Posterior cingulate gyrus (tissue), 11 donors: Measurements from ENCODE around the gene RAPSN.
A peak's percentile ranks its signal among the peaks of the same experiment; 100 is the strongest.

Experiments used
- DNase-seq, 10 donors: peaks; one replicate each; pipeline versions ENCODE4 v3.0.0 to v3.0.0-alpha.2; 2020 to 2021; ENCODE audit warnings: mixed read lengths in 3 of 10
- intact Hi-C: fragments of 100-400 bp; cut with DNase I; formaldehyde crosslinking; loops from one replicate; pipeline ENCODE4 v1.15.1; 2023

The RAPSN gene

DNA sequence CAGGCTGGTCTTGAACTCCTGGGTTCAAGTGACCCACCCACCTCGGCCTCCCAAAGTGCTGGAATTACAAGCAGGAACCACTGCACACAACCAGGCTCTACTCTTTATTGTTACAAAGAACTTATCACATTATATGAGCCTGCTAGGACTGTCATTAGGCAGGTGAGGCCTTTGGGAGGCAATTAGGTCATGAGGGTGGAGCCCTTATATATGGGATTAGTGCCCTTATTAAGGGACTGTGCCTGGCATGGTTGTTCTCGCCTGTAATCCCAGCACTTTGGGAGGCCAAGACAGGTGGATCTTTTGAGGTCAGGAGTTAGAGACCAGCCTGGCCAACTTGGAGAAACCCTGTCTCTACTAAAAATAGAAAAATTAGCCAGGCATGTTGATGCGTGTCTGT lies 12.2 kb downstream of the RAPSN start:
- intact Hi-C loops = no loop called here

DNA sequence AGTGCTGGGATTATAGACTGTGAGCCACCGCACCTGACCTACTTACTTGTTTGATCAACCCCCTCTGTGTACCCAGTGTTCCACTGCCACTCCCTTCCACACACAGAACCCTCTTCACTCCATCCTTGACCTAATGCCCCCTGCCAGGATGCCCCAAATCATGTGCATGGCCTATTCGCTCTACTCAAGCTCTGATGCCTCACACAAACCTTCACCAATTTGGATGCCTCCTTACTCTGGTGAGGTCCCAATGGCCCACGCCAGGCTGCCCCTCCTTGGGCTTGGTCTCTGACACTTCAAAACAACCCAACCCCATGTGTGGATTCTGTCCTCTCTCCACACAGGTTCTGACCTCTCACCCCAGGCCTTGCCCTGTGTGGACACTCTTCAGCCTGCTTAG lies 13.2 kb downstream of the RAPSN start:
- DNase-seq = no peak
- intact Hi-C loops = no loop called here

More for the DNA sequence above, 12.2 kb downstream of the RAPSN start:
- DNase-seq = no peak

DNA sequence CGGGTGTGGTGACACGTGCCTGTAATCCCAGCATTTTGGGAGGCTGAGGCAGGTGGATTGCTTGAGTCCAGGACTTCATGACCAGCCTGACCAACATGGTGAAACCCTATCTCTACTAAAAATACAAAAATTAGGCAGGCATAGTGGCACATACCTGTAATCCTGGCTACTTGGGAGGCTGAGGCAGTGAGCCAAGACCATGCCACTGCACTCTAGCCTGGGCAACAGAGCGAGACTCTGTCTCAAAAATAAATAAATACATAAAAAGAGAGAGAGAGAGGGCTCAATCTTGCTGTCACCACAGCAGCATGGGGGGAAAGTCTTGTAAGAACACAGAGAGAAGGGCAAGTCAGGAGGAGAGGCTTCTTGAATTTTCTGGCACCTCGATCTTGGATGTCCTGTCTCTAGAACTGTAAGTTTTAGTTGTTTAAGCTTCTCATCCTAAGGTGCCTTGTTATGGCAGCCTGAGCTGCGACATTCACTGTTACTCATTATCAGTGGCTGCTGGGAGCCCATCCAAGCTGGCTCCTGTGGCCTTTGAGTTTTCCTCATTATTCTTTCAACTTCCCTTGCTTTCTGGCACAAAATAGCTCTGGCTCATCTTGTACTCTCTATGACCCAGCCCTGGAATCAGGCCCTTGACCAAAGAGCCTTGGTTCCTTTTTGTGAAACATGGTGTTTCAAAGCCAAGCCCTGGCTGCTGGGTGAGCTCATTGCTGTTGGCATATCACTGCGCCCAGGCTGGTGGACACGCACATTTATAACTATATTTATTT lies 14.7 kb downstream of the RAPSN start:
- intact Hi-C loops = no loop called here
- DNase-seq = no peak

DNA sequence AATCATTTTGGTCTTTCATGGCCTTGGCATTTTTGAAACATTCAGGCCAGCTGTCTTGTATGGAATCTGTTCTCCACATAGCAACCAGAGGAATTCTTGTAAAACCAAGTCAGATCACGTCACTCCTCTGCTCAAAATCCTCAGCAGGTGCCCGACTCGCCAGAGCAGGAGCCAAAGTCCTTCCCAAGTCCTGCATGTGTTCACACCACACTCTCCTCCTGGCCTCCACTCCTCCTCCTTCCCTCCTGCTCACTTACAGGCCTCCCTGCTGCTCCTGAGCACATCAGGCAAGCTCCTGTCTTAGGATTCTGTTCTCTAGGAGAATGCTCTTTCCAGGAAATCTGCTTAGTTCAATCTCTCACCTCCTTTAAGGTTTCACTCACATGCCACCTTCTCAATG lies 15.8 kb downstream of the RAPSN start:
- DNase-seq = no peak
- intact Hi-C loops = no loop called here

DNA sequence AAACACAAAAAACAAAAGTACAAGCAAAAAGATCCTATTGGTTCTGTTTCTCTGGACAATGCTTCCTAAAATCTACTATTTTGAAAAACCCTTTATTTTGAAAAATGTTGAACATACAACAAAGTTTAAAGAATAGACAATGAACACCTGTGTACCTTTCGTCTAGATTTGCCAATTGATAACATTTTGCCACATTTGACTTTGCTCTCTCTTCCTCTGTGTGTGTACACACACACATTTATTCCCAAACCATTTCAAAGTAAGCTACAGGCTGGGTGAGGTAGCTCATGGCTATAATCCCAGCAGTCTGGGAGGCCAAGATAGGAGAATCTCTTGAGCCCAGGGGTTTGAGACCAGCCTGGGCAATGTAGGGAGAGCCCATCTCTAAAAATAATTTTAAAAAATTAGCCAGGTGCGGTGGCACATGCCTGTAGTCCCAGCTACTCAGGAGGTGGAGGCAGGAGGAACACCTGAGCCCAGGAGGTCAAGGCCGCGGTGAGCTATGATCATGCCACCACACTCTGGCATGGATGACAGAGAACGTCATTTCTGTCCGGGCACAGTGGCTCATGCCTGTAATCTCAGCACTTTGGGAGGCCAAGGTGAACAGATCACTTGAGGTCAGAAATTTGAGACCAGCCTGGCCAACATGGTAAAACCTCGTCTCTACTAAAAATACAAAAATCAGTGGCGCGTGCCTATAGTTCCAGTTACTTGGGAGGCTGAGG lies 17.4 kb downstream of the RAPSN start:
- no peak for DNase-seq
- intact Hi-C loops = no loop called here

DNA sequence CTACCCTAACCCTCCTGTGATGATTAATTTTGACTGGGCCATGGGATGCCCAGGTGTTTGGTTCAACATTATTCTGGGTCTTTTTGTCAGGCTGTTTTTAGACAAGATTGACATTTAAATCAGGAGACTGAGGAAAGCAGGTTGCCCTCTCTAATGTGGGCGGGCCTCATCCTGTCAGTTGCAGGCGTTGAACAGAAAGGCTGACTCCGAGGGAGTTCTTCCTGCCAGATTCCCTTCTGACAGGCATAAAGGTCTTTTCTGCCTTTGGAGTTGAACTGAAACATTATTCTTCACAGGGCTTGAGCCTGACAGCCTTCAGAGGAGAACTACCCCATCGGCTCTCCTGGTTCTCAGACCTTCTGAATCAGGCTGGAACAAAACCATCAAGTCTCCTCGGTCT lies 18.4 kb downstream of the RAPSN start:
- intact Hi-C loops = no loop called here
- DNase-seq = no peak

DNA sequence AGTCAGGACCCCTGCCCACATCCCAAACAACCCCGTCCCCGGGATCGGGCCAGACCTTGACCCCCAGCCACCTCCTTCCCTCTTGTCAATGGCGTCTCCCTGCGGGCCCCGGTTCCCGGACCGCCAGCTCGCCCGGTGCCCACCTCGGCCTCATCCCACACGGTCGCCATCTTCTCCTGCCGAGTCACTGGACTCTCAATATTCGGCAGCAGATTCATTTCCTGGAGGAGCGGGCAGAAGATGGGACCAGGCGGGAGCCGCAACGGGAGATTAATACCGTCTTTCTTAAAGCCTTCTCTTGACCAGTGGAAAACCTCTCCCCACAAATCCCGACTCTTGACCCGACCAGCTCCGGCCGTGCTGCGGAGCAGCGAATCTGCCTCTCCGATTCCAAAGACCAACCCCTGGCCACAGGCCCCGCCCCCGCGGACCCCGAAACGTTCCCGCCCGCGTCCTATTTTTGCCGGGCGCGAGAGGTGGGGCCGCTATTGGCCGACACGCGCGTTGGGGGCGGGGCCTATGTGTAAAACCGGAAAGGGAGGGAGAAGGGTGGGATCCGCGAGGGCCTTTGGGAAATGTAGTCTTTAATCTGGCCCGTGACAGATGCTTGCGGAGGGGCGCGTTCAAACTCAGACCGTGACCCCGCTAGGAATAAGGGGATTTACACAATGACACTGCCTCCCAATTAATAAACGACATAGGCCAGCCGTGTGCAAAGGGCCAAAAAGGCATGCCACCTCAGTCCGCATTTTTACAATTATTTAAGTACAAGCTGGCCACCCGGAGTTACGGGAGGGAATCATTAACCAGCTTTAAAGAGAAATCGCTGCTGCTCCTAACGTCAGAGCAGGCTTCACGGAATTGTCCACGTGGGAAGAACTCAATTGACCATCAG lies 22.6 kb downstream of the RAPSN start, which contains the start of gene PSMC3:
PSMC3 (minus strand) TSS at position 378 of the 895 bp plus-strand sequence; CDS start at position 218, 160 bp downstream.
- peak; percentile 95 to 100 (median 98) for DNase-seq
- intact Hi-C loops = loop anchor here (10.0 kb wide), 1 partner anchor 148 kb away; the partner anchor contains the start of genes KBTBD4 and NDUFS3

DNA sequence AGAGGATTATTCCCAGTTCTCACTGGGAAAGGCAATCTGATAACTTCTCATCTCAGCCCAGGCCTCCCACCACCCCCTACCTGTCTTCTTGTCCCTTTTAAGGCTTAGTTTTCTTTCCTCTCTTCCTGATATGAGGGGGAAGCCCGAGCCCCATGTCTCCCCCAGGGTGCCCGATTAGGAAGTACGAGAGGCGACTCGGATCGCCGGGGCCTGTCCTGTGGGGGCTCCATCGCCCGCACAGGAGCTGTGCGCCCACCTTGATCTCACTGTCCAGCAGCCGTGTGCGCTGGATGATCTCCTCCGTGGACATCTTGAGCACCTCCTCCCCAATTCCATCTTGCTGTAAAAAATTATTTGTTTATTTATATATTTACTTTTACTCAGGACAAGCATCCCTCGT lies 23.3 kb downstream of the RAPSN start:
- intact Hi-C loops = loop anchor here (10.0 kb wide), 1 partner anchor 149 kb away; the partner anchor contains the start of genes KBTBD4 and NDUFS3
- no peak for DNase-seq

DNA sequence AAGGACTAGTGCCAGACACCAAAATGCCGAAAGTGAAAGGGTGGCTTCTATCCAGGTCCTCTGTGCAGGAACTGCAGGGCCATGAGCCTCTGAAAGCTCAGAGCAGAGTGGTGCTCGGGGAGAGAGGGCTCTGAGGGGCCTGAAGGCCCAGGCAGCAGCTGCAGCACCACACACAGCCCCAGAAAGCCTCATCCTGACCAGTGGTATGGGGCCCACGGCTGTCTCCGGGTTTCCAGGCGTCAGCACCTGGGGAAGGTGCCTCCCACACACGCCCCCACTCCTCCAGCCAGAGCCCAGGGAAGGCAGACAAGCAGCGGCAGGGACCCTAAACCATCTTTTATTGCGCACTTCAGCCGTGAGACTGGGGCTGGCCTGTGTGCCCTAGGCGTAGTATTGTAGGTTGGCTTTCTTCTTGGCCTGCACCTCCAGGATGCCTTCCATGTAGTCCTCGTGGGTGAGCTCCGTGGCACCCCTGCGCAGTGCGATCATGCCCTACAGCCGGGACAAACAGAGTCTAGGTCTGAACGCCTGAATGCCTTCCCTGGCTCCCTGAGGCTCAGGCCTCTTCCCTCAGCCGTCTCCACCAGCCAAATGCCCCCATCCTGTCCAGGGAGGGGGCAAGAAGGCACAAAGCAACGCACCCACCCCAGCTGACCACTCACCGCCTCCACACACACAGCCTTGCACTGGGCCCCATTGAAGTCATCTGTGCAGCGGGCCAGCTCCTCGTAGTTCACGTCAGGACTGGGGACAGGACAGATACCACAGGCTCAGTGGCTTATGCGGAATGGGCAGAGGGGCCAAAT lies 30.3 kb downstream of the RAPSN start:
- no peak for DNase-seq
- intact Hi-C loops = no loop called here

DNA sequence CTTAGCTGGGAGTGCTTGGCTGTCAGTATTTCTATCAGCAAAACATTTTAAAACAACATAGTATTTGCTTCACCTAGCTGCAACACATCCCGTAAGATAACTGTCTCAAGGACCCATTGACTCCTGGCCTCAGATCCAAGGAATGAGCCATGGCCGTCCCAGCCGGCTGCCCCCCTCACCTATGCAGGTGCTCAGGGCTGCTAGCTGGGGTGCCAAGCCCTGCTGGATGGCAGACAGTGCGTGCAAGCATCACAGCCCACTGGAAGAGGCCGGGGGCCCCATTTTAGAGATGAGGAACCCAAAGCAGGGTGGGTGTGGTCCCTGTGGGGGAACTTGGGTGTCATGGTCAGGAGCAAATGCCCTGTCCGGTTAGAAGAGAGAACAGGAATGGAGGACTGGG lies 31.2 kb downstream of the RAPSN start:
- DNase-seq = no peak
- intact Hi-C loops = no loop called here

DNA sequence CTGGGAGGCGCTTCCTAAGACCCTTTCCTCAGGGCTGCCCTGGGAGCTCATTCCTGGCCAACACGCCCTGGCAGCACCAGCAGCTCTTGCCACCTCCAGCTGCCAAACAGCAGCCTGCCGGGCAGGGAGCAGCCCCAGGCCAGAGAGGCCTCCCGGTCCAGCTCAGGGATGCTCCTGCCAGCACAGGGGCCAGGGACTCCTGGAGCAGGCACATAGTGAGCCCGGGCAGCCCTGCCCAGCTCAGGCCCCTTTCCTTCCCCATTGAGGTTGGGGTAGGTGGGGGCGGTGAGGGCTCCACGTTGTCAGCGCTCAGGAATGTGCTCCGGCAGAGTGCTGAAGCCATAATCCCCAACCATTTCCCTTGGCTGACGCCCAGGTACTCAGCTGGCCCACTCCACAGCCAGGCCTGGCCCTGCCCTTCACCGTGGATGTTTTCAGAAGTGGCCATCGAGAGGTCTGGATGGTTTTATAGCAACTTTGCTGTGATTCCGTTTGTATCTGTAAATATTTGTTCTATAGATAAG lies 32.9 kb downstream of the RAPSN start:
- intact Hi-C loops = no loop called here
- peak in 1 of 10 donors; percentile 87 for DNase-seq

DNA sequence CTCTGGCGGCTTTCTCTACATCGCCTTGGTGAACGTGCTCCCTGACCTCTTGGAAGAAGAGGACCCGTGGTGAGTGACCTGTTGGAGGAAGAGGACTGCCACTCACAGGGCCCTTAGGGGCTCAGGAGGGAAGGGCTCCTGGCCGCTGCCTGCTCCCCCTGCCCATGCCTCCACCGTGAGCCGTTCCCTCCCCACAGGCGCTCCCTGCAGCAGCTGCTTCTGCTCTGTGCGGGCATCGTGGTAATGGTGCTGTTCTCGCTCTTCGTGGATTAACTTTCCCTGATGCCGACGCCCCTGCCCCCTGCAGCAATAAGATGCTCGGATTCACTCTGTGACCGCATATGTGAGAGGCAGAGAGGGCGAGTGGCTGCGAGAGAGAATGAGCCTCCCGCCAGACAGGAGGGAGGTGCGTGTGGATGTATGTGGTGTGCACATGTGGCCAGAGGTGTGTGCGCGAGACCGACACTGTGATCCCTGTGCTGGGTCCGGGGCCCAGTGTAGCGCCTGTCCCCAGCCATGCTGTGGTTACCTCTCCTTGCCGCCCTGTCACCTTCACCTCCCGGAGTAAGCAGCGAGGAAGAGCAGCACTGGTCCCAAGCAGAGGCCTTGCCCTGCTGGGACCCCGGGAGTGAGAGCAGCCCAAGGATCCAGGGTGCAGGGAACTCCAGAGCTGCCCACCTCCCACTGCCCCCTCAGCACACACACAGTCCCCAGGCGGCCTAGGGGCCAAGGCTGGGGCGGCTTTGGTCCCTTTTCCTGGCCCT lies 33.7 kb downstream of the RAPSN start:
- intact Hi-C loops = no loop called here
- DNase-seq = no peak

DNA sequence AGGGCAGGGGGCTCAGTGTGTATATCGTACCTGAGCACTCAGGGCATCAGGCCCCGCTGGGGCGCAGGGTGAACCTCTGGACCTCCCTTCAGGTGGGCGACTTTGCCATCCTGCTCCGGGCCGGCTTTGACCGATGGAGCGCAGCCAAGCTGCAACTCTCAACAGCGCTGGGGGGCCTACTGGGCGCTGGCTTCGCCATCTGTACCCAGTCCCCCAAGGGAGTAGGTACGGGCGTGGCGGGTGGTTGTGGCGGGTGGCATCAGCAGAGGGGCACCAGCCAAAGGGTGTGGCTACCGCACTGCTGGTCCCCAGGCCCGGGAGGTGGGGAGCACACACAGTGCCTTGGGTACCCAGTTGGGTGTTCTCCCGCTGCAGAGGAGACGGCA lies 34.3 kb downstream of the RAPSN start:
- no peak for DNase-seq
- intact Hi-C loops = no loop called here

DNA sequence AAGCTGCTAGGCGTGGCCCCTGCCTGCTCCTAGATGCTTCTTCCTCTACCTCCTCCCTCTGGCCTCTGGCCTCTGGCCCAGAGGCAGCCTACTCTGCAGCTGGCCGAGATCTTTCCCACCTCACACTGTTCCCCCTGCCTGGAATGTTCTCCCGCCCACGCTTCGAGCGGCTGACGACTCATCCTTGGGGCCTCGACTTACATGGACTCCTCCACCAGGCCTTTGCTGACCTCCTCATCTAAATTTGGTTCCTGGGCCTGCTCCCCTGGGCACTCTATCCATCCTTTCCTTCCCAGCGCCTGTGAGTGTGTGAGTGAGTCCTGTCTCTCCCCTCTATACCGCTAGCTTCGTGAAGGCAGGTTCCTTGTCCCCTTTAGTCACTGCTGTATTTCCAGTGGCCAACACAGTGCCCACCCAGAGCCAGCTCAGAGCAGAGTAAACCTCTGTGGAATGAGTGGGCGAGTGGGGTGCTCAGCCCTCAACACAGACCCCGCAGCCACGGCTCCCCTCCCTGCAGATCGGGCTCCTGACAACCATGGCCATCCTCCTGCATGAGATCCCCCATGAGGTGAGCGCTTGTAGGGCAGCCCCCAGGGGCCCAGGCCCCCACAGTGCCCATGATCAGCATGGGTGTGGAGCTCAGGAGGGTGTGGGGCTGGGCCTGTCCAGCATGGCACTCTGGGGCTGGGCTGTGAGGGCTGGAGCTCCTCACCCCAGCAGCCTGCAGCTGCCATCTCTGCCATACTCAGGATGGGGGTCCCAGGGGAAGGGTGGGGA lies 34.8 kb downstream of the RAPSN start:
- intact Hi-C loops = no loop called here
- DNase-seq = peak in 1 of 10 donors; percentile 39

DNA sequence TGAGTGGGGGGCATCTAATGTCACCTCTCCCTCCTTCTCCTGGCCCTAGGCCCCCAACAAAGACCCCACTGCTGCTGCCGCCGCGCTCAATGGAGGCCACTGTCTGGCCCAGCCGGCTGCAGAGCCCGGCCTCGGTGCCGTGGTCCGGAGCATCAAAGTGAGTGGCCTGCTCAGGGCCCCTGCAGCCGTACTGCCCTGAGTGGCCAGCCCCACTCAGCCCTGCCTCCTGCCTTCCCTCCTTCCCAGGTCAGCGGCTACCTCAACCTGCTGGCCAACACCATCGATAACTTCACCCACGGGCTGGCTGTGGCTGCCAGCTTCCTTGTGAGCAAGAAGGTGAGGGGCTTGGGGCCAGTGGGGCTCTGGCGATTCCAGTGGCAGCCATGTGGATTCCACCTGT lies 35.6 kb downstream of the RAPSN start:
- intact Hi-C loops = no loop called here
- no peak for DNase-seq

DNA sequence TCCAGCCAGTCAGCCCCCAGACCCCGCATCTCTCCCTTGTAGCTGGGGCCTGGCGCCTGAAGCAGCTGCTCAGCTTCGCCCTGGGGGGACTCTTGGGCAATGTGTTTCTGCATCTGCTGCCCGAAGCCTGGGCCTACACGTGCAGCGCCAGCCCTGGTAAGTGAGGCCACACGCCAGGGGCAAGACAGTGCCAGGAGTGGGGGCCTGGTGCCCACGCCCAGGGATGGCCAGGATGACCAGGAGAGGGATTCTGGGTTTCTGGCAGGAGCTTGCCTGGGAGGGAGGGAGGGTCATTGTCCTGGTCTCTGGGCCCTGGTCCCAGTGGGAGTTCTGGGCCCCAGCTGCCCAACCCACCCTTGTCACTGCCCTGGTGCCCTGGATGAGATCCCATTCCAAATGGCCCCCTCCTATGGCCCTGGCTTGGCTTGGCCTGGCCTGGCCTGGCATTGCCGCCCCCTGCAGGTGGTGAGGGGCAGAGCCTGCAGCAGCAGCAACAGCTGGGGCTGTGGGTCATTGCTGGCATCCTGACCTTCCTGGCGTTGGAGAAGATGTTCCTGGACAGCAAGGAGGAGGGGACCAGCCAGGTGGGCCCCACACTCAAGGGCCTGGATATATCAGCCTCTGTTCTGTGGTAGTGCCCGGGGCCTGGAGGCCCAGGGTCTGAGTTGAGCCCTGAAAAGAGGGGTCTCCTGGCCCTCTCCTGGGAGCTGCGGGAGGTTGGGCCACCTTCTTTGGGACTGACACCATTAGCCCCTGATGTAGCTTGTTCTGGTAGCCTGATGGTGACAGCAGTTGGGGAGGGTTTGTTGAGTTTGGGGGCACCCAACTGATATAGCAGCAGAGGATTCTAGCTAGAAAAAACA lies 36.8 kb downstream of the RAPSN start:
- DNase-seq = peak in 4 of 10 donors; percentile 47 to 90 (median 52)
- intact Hi-C loops = no loop called here
